Neutrophil (primary cell): ENCODE measurements around the gene HTR2A.

Source experiments
- H3K27ac ChIP-seq: fragments of 200-600 bp; sonication (generic); 2 replicates; pipeline ENCODE4 v1.5.1; 2016; ENCODE audit warnings: mild to moderate bottlenecking, moderate library complexity
- H3K27me3 ChIP-seq: fragments of 200-600 bp; sonication (generic); 2 replicates; pipeline ENCODE4 v1.6.0; 2016; ENCODE audit warnings: mild to moderate bottlenecking
- H3K36me3 ChIP-seq: fragments of 200-600 bp; sonication (generic); 2 replicates; pipeline ENCODE4 v1.5.1; 2017
- H3K4me1 ChIP-seq, 2 experiments: fragments of 200-600 bp in 1 of 2; sonication (generic) in 1 of 2; 1 replicate in 1 of 2; 2 replicates in 1 of 2; pipeline versions ENCODE4 v1.5.1 to v1.6.1; 2013 to 2016; ENCODE audit warnings: low read depth in 1 of 2, low read length in 1 of 2, mild to moderate bottlenecking in 1 of 2, moderate library complexity in 1 of 2; ENCODE audit not compliant: control insufficient read depth in 1 of 2, insufficient read depth in 1 of 2
- H3K4me3 ChIP-seq, 2 experiments: fragments of 200-600 bp in 1 of 2; sonication (generic) in 1 of 2; 1 replicate in 1 of 2; 2 replicates in 1 of 2; pipeline ENCODE4 v1.5.1; 2013 to 2016; ENCODE audit warnings: low read depth in 1 of 2, low read length in 1 of 2, mild to moderate bottlenecking in 1 of 2, moderate library complexity in 1 of 2
- H3K9me3 ChIP-seq: fragments of 200-600 bp; sonication (generic); 2 replicates; pipeline ENCODE4 v1.5.1; 2016
- TF ChIP-seq, protein P1 (sequence below): fragments of 200-600 bp; sonication (generic); IDR thresholded peaks from 2 replicates; pipeline ENCODE4 v1.5.1; 2016; ENCODE audit warnings: antibody characterized with exemption

Gene HTR2A

DNA sequence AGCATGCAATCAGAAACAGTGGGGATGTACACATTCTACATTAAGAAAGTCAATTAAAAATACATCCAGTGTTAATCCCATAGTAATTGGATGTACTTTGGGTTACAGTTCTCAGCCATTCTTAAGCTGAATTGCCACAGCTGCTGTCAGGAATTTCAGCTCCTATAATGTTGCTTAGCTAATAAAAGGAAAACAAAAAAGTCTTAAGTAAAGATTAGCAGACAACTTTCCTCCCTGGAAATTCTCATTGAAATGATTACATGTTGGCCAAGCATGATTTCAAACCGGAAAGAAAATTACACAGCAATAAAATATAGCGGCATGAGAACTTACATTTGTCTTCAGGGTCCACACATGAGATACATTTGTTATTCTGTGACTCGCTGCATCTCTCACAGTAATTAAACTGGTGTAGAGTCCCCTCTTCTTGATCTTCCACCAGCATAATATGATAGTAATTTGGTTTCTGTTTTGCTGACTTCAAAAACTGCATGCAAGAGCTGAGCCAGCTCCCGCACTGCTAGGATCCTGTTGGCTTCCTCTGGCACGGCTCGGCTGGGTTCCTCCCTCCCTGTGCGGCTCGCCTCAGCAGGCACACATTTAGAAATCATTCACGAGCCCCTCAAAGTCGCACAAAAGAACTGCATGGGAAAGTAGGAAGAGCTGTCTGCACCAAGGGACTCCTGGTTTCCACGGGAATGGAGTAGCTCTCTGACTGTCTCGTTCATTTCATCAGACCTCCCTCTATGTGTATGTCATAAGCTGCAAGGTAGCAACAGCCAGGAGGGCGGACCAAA lies at the start of gene HTR2A:
Gene HTR2A, minus strand, starts transcription at position 713 of the 797 bp plus-strand sequence. CDS start 1,147 bp downstream, outside the sequence.
- Histone ChIP-seq H3K27ac (no peak within 1 kb of the TSS), H3K9me3 (no peaks in the 10 kb centered on the region), H3K4me3 (no peak within 1 kb of the TSS), H3K36me3 (no peaks in the 10 kb centered on the region), H3K27me3 (peaks cover 60% of the 10 kb centered on the region), H3K4me1 (peaks cover 4 to 19% of the 10 kb centered on the region in 2 experiments)
- TF ChIP-seq, protein P1, sequence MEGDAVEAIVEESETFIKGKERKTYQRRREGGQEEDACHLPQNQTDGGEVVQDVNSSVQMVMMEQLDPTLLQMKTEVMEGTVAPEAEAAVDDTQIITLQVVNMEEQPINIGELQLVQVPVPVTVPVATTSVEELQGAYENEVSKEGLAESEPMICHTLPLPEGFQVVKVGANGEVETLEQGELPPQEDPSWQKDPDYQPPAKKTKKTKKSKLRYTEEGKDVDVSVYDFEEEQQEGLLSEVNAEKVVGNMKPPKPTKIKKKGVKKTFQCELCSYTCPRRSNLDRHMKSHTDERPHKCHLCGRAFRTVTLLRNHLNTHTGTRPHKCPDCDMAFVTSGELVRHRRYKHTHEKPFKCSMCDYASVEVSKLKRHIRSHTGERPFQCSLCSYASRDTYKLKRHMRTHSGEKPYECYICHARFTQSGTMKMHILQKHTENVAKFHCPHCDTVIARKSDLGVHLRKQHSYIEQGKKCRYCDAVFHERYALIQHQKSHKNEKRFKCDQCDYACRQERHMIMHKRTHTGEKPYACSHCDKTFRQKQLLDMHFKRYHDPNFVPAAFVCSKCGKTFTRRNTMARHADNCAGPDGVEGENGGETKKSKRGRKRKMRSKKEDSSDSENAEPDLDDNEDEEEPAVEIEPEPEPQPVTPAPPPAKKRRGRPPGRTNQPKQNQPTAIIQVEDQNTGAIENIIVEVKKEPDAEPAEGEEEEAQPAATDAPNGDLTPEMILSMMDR, result no peak

DNA sequence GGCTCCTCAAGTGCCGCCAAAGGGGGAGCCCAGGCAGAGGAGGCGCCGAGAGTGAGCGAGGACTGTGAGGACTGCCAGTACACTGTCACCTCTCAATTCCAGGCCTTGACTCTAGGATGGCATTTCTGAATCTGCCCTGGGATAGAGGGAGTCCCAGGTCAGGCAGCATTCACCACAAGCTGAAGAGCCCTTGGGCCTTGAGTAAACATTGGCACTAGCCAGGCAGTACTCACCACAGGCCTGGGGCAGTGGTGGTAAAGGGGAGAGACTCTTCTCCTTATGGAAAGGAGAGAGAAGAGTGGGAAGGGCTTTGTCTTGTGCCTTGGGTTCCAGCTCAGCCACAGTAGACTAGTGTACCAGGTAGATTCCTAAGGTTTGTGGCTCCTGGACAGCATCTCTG lies 39.7 kb upstream of the HTR2A start:
- no peak overlapping the region for H3K4me3 ChIP-seq
- TF ChIP-seq, protein P1, result no peak
- no peaks in the 10 kb centered on the region for H3K36me3 ChIP-seq
- H3K9me3 ChIP-seq, result no peaks in the 10 kb centered on the region
- H3K27ac ChIP-seq, result no peak overlapping the region
- H3K4me1 ChIP-seq, result no peaks in the 10 kb centered on the region
- no peaks in the 10 kb centered on the region for H3K27me3 ChIP-seq

DNA sequence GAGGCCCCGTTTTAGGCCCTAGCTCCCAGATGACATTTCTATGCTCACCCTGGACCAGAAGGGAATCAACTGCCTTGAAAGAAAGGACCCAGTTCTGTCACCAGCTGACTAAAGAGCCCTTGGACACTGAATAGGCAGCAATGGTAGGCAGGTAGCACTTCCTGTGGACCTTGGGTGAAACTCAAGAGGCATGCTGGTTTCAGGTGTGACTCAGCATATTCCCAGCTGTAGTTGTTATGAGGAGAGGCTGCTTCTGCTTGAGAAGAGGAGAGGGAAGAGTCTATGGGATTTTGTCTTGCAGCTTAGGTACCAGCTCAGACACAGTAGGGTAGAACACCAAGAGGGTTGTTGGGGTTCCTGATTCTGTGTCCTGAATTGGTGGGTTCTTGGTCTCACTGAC lies 37.9 kb upstream of the HTR2A start:
- Histone ChIP-seq H3K4me3 (no peak overlapping the region), H3K36me3 (no peaks in the 10 kb centered on the region), H3K9me3 (no peaks in the 10 kb centered on the region), H3K27ac (no peak overlapping the region), H3K4me1 (no peaks in the 10 kb centered on the region), H3K27me3 (no peaks in the 10 kb centered on the region)
- TF ChIP-seq, protein P1, result no peak

DNA sequence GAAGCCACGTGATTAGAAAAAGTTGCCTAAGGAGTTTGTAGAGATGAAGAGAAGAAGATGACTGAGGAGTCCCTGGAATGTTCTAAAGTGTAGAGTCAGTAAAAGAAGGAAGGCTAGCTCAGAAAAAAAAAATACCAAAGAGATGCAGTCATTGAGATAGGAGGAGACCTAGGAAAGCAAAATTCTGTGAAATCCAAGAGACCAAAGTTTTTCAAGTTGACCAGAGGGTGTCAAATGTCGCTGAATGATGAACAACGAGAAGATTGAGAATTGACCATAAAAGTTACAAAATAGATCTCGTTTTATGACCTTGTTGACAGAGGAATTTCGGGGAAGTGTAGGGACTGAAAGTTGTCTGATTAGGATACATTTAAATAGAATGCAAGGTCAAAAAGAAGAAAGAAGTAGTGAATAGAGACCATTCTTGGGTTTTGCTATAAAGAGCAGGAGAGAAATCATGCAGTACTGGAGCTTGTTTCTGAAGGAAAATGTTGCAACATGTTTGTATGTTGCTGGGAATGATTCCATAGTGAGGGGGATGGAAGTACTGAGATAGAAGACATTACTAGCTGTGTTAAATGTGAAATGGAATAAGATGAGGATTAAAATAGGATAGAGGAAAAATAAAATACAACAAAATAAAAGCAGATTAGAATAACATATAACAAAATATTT lies 30.2 kb upstream of the HTR2A start:
- Histone ChIP-seq H3K36me3 (no peaks in the 10 kb centered on the region), H3K4me3 (no peak overlapping the region), H3K9me3 (no peaks in the 10 kb centered on the region), H3K27me3 (no peaks in the 10 kb centered on the region), H3K27ac (no peak overlapping the region), H3K4me1 (no peaks in the 10 kb centered on the region)
- TF ChIP-seq, protein P1, result no peak

DNA sequence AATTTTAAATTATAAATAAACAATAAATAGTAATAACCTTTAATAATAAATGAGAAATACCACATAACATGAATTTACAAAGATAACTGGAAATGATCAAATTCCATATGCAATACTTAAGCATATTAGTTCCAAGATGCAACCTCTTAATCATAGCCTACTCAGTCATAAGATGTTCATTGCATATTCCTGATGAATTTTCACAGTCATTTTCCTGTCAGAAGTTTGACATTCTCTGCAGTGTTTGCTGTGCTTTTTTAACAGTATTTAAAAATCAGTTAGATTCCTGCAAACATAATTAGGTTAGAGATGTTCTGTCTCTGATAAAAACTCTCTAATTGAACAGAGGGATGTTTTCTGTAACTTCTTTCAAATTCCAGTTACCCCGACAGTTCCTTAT lies 28.6 kb upstream of the HTR2A start:
- no peaks in the 10 kb centered on the region for H3K4me1 ChIP-seq
- TF ChIP-seq, protein P1, result no peak
- H3K27me3 ChIP-seq, result no peaks in the 10 kb centered on the region
- no peaks in the 10 kb centered on the region for H3K9me3 ChIP-seq
- no peaks in the 10 kb centered on the region for H3K36me3 ChIP-seq
- no peak overlapping the region for H3K27ac ChIP-seq
- no peak overlapping the region for H3K4me3 ChIP-seq
